NCI-H82 treated with DMSO at 0.1 percent for 48 hours (cell line): ENCODE measurements around the gene MRPL51.
A peak's percentile ranks its signal among the peaks of the same experiment; 100 is the strongest.
"Not testable (repeated sequence)": the region's sequence is repeated elsewhere in the genome, so short reads cannot be mapped to it uniquely, and the experiment has no call there.

Source experiments
- DNase-seq: peaks from one replicate; lab custom pipeline; 2025; ENCODE audit not compliant: unreplicated experiment; lab: John Stamatoyannopoulos, UW

The MRPL51 gene

GRCh38 chr12:6489449-6489848 is 3.6 kb downstream of the MRPL51 start:
- DNase-seq = no peak

GRCh38 chr12:6488240-6488639 is 4.8 kb downstream of the MRPL51 start:
- no peak for DNase-seq

- no peak for DNase-seq
Measured at GRCh38 chr12:6478416-6478815, 14.6 kb downstream of the MRPL51 start.

GRCh38 chr12:6477601-6478377 is 15.3 kb downstream of the MRPL51 start:
- not testable (repeated sequence) for DNase-seq

- DNase-seq = no peak
Measured at GRCh38 chr12:6476489-6476888, 16.6 kb downstream of the MRPL51 start.

- not testable (repeated sequence) for DNase-seq
Measured at GRCh38 chr12:6475233-6475975, 17.7 kb downstream of the MRPL51 start.

- DNase-seq = no peak
Measured at GRCh38 chr12:6472491-6472890, 20.6 kb downstream of the MRPL51 start.

- DNase-seq = no peak
Measured at GRCh38 chr12:6471989-6472360, 21.1 kb downstream of the MRPL51 start.

- DNase-seq = peak; percentile 97
Measured at GRCh38 chr12:6470375-6471163, 22.5 kb downstream of the MRPL51 start, which contains the start of gene VAMP1. Gene VAMP1 (minus strand): TSS chr12:6470677. CDS start chr12:6470531, 146 bp downstream.

GRCh38 chr12:6469609-6470374 is 23.3 kb downstream of the MRPL51 start:
- DNase-seq = no peak

- DNase-seq = no peak
Measured at GRCh38 chr12:6469092-6469491, 24.0 kb downstream of the MRPL51 start.

- DNase-seq = no peak
Measured at GRCh38 chr12:6468283-6468575, 24.8 kb downstream of the MRPL51 start.

GRCh38 chr12:6467571-6468282 is 25.3 kb downstream of the MRPL51 start:
- not testable (repeated sequence) for DNase-seq

GRCh38 chr12:6466751-6467150 is 26.3 kb downstream of the MRPL51 start:
- DNase-seq = not testable (repeated sequence)

GRCh38 chr12:6466184-6466573 is 26.9 kb downstream of the MRPL51 start:
- DNase-seq = no peak

- DNase-seq = no peak
Measured at GRCh38 chr12:6465467-6466183, 27.4 kb downstream of the MRPL51 start.

GRCh38 chr12:6464531-6464930 is 28.5 kb downstream of the MRPL51 start:
- DNase-seq = no peak

GRCh38 chr12:6463858-6464257 is 29.2 kb downstream of the MRPL51 start:
- no peak for DNase-seq

GRCh38 chr12:6463216-6463615 is 29.8 kb downstream of the MRPL51 start:
- DNase-seq = no peak
